GM23338 (cell line): ENCODE measurements around the gene MMP1. TPM values are rescaled to one million over a fixed set of nuclear protein-coding genes. Genes with fewer than 3 reads are reported as not detected.

Experiments used
- ATAC-seq: fragments of 200-7000 bp; cut with Tn5 transposase; 3 replicates; pipeline ENCODE4 v1.9.1; 2020
- DNase-seq: peaks from one replicate; pipeline ENCODE4 v3.0.0-alpha.2; 2015; ENCODE audit warnings: low spot score
- H2AFZ ChIP-seq: fragments of 200-600 bp; sonication (generic); 2 replicates; pipeline ENCODE4 v1.8.0; 2016; ENCODE audit warnings: antibody characterized with exemption, mild to moderate bottlenecking, moderate library complexity
- H3F3A ChIP-seq: fragments of 200-600 bp; sonication (generic); replicated peaks from 2 replicates; pipeline ENCODE4 v1.8.0; 2017; ENCODE audit warnings: antibody characterized with exemption, mixed run types, low read depth
- H3K27ac ChIP-seq: fragments of 200-600 bp; sonication (generic); 2 replicates; pipeline ENCODE4 v1.6.1; 2016; ENCODE audit warnings: low read depth
- H3K27me3 ChIP-seq: fragments of 200-600 bp; sonication (generic); 2 replicates; pipeline ENCODE4 v1.8.0; 2016; ENCODE audit warnings: mild to moderate bottlenecking, mixed run types, moderate library complexity; ENCODE audit not compliant: insufficient read depth
- H3K36me3 ChIP-seq: fragments of 200-600 bp; sonication (generic); 2 replicates; pipeline ENCODE4 v1.8.0; 2016; ENCODE audit warnings: mild to moderate bottlenecking; ENCODE audit not compliant: insufficient read depth
- H3K4me1 ChIP-seq: fragments of 200-600 bp; sonication (generic); 2 replicates; pipeline ENCODE4 v1.8.0; 2016; ENCODE audit warnings: mild to moderate bottlenecking, moderate library complexity; ENCODE audit not compliant: insufficient read depth
- H3K4me2 ChIP-seq: fragments of 200-600 bp; sonication (generic); 2 replicates; pipeline ENCODE4 v1.7.1; 2017; ENCODE audit warnings: mixed run types
- H3K4me3 ChIP-seq: fragments of 200-600 bp; sonication (generic); 2 replicates; pipeline ENCODE4 v1.6.1; 2016; ENCODE audit warnings: mixed run types
- H3K79me2 ChIP-seq: fragments of 200-600 bp; sonication (generic); replicated peaks from 2 replicates; pipeline ENCODE4 v1.8.0; 2017; ENCODE audit warnings: mild to moderate bottlenecking; ENCODE audit not compliant: insufficient read depth
- H3K9me2 ChIP-seq: fragments of 200-600 bp; sonication (generic); 2 replicates; pipeline ENCODE4 v1.8.0; 2017; ENCODE audit not compliant: insufficient read depth
- H4K20me1 ChIP-seq: fragments of 200-600 bp; sonication (generic); replicated peaks from 2 replicates; pipeline ENCODE4 v1.8.0; 2017; ENCODE audit warnings: mild to moderate bottlenecking; ENCODE audit not compliant: insufficient read depth
- H3K27ac Mint-ChIP-seq: 2 replicates; pipeline ENCODE4 v1.8.0; 2020; ENCODE audit warnings: inconsistent platforms, mild to moderate bottlenecking, moderate library complexity, mixed read lengths
- H3K27me3 Mint-ChIP-seq: 3 replicates; pipeline ENCODE4 v1.8.0; 2022; ENCODE audit warnings: low read depth, mild to moderate bottlenecking, moderate library complexity, mixed read lengths, inconsistent platforms; ENCODE audit not compliant: insufficient read depth, poor library complexity
- H3K36me3 Mint-ChIP-seq: 3 replicates; pipeline ENCODE4 v1.8.0; 2021; ENCODE audit warnings: low read depth, mild to moderate bottlenecking, inconsistent platforms, moderate library complexity, mixed read lengths
- H3K4me1 Mint-ChIP-seq: 3 replicates; pipeline ENCODE4 v1.8.0; 2020; ENCODE audit warnings: mild to moderate bottlenecking, inconsistent platforms, mixed read lengths
- H3K4me3 Mint-ChIP-seq: 3 replicates; pipeline ENCODE4 v1.8.0; 2021; ENCODE audit warnings: moderate library complexity, mild to moderate bottlenecking, inconsistent platforms, mixed read lengths
- H3K9me3 Mint-ChIP-seq: 3 replicates; pipeline ENCODE4 v1.8.0; 2020; ENCODE audit warnings: moderate library complexity, mild to moderate bottlenecking, inconsistent platforms, mixed read lengths
- CREB1 ChIP-seq: fragments of 250-450 bp; sonication (Bioruptor Pico); IDR thresholded peaks from 2 replicates; pipeline ENCODE4 v1.5.0; 2020; ENCODE audit warnings: low read depth, mild to moderate bottlenecking, moderate library complexity
- ETS1 ChIP-seq: IDR thresholded peaks from 2 replicates; pipeline ENCODE4 v1.6.1; 2016; ENCODE audit warnings: antibody characterized with exemption
- EZH2 ChIP-seq: fragments of 200-600 bp; sonication (generic); IDR thresholded peaks from one replicate; pipeline ENCODE4 v1.8.0; 2017; ENCODE audit warnings: antibody characterized with exemption, mild to moderate bottlenecking, low read depth; ENCODE audit not compliant: unreplicated experiment
- EZH2phosphoT487 ChIP-seq: fragments of 200-600 bp; sonication (generic); IDR thresholded peaks from one replicate; pipeline ENCODE4 v1.8.1; 2018; ENCODE audit warnings: antibody characterized with exemption; ENCODE audit not compliant: unreplicated experiment
- JUNB ChIP-seq: IDR thresholded peaks from one replicate; pipeline ENCODE4 v1.6.1; 2016; ENCODE audit warnings: antibody characterized with exemption; ENCODE audit not compliant: unreplicated experiment
- NANOG ChIP-seq: IDR thresholded peaks from 2 replicates; pipeline ENCODE4 v1.6.1; 2016; ENCODE audit warnings: antibody characterized with exemption, borderline replicate concordance
- STAT1 ChIP-seq: IDR thresholded peaks from one replicate; pipeline ENCODE4 v1.6.1; 2016; ENCODE audit warnings: antibody characterized with exemption; ENCODE audit not compliant: unreplicated experiment
- ZNF114 ChIP-seq: fragments of 250-450 bp; sonication (Bioruptor Pico); IDR thresholded peaks from 2 replicates; pipeline ENCODE4 v1.5.0; 2020; ENCODE audit warnings: mild to moderate bottlenecking, moderate library complexity
- ZNF331 ChIP-seq: fragments of 250-450 bp; sonication (Bioruptor Pico); IDR thresholded peaks from 2 replicates; pipeline ENCODE4 v1.5.0; 2020; ENCODE audit warnings: low read depth, mild to moderate bottlenecking, moderate library complexity
- polyA plus RNA-seq: library from polyadenylated mRNA; unstranded; fragments of >200 nt; fragmentation: Nextera tagmentation; extraction: Ambion mirVana; gene quantifications from 2 replicates; pipeline ENCODE4 v1.2.1, GENCODE V29; 2016
- total RNA-seq: library from RNA; depleted of rRNA; stranded (reverse); fragments of >200 nt; shearing (Covaris generic); gene quantifications from 2 replicates; pipeline ENCODE4 v1.2.3, GENCODE V29; 2014
- TF ChIP-seq, protein P1 (sequence below): fragments of 250-450 bp; sonication (Bioruptor Pico); IDR thresholded peaks from 2 replicates; pipeline ENCODE4 v1.5.0; 2020; ENCODE audit warnings: mild to moderate bottlenecking, moderate library complexity
- TF ChIP-seq, protein P2 (sequence below), 2 experiments: fragments of 200-600 bp in 1 of 2; sonication (generic) in 1 of 2; conservative IDR thresholded peaks; 2 replicates each; pipeline versions ENCODE4 v1.5.1 to v1.6.1; 2016 to 2017; ENCODE audit warnings: antibody characterized with exemption in 2 of 2, low read depth in 2 of 2, mild to moderate bottlenecking in 2 of 2, moderate library complexity in 1 of 2

The MMP1 gene
- total and polyA plus RNA-seq, 2 experiments from 2014 or later = not detected

DNA sequence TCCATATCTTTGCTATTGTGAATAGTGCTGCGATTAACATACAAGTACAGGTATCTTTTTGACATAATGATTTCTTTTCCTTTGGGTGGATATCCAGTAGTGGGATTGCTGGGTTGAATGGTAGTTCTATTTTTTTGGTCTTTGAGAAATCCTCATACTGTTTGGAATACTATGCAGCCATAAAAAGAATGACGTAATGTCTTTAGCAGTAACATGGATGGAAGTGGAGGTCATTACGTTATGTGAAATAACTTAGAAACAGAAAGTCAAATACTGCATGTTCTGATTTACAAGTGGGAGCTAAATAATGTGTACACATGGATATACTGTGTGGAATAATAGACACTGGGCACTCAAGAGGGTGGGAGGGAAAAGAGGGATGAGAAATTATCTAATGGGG, 13.6 kb downstream of the MMP1 start (continued):
- TF ChIP-seq, protein P1, sequence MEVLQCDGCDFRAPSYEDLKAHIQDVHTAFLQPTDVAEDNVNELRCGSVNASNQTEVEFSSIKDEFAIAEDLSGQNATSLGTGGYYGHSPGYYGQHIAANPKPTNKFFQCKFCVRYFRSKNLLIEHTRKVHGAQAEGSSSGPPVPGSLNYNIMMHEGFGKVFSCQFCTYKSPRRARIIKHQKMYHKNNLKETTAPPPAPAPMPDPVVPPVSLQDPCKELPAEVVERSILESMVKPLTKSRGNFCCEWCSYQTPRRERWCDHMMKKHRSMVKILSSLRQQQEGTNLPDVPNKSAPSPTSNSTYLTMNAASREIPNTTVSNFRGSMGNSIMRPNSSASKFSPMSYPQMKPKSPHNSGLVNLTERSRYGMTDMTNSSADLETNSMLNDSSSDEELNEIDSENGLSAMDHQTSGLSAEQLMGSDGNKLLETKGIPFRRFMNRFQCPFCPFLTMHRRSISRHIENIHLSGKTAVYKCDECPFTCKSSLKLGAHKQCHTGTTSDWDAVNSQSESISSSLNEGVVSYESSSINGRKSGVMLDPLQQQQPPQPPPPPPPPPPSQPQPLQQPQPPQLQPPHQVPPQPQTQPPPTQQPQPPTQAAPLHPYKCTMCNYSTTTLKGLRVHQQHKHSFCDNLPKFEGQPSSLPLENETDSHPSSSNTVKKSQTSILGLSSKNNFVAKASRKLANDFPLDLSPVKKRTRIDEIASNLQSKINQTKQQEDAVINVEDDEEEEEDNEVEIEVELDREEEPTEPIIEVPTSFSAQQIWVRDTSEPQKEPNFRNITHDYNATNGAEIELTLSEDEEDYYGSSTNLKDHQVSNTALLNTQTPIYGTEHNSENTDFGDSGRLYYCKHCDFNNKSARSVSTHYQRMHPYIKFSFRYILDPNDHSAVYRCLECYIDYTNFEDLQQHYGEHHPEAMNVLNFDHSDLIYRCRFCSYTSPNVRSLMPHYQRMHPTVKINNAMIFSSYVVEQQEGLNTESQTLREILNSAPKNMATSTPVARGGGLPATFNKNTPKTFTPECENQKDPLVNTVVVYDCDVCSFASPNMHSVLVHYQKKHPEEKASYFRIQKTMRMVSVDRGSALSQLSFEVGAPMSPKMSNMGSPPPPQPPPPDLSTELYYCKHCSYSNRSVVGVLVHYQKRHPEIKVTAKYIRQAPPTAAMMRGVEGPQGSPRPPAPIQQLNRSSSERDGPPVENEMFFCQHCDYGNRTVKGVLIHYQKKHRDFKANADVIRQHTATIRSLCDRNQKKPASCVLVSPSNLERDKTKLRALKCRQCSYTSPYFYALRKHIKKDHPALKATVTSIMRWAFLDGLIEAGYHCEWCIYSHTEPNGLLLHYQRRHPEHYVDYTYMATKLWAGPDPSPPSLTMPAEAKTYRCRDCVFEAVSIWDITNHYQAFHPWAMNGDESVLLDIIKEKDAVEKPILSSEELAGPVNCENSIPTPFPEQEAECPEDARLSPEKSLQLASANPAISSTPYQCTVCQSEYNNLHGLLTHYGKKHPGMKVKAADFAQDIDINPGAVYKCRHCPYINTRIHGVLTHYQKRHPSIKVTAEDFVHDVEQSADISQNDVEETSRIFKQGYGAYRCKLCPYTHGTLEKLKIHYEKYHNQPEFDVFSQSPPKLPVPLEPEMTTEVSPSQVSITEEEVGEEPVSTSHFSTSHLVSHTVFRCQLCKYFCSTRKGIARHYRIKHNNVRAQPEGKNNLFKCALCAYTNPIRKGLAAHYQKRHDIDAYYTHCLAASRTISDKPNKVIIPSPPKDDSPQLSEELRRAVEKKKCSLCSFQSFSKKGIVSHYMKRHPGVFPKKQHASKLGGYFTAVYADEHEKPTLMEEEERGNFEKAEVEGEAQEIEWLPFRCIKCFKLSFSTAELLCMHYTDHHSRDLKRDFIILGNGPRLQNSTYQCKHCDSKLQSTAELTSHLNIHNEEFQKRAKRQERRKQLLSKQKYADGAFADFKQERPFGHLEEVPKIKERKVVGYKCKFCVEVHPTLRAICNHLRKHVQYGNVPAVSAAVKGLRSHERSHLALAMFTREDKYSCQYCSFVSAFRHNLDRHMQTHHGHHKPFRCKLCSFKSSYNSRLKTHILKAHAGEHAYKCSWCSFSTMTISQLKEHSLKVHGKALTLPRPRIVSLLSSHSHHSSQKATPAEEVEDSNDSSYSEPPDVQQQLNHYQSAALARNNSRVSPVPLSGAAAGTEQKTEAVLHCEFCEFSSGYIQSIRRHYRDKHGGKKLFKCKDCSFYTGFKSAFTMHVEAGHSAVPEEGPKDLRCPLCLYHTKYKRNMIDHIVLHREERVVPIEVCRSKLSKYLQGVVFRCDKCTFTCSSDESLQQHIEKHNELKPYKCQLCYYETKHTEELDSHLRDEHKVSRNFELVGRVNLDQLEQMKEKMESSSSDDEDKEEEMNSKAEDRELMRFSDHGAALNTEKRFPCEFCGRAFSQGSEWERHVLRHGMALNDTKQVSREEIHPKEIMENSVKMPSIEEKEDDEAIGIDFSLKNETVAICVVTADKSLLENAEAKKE (CRISPR knock-in tag) = no peak
- TF ChIP-seq EZH2 = no peak
- no peak for TF ChIP-seq ZNF114 (CRISPR knock-in tag)
- TF ChIP-seq ZNF331 (CRISPR knock-in tag) = no peak
- no peak for TF ChIP-seq CREB1 (CRISPR knock-in tag)
- TF ChIP-seq, protein P2, sequence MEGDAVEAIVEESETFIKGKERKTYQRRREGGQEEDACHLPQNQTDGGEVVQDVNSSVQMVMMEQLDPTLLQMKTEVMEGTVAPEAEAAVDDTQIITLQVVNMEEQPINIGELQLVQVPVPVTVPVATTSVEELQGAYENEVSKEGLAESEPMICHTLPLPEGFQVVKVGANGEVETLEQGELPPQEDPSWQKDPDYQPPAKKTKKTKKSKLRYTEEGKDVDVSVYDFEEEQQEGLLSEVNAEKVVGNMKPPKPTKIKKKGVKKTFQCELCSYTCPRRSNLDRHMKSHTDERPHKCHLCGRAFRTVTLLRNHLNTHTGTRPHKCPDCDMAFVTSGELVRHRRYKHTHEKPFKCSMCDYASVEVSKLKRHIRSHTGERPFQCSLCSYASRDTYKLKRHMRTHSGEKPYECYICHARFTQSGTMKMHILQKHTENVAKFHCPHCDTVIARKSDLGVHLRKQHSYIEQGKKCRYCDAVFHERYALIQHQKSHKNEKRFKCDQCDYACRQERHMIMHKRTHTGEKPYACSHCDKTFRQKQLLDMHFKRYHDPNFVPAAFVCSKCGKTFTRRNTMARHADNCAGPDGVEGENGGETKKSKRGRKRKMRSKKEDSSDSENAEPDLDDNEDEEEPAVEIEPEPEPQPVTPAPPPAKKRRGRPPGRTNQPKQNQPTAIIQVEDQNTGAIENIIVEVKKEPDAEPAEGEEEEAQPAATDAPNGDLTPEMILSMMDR (conservative IDR thresholded peaks at IDR 0.05; ENCODE audit: low read depth in 2 of 2) = no peak

GRCh38 chr11:102783720-102784119, 14.2 kb downstream of the MMP1 start:
- H3K27ac Mint-ChIP-seq = no peak overlapping the region
- no peaks in the 10 kb centered on the region for H3K27me3 ChIP-seq
- no peaks in the 10 kb centered on the region for H3K27me3 Mint-ChIP-seq
- H2AFZ ChIP-seq = no peak overlapping the region
- no peaks in the 10 kb centered on the region for H3K9me3 Mint-ChIP-seq
- no peak overlapping the region for H3K4me3 Mint-ChIP-seq
- ATAC-seq (no peak), DNase-seq (no peak)
- no peaks in the 10 kb centered on the region for H3K79me2 ChIP-seq
- H3F3A ChIP-seq = no peaks in the 10 kb centered on the region
- no peaks in the 10 kb centered on the region for H3K9me2 ChIP-seq
- H3K4me1 Mint-ChIP-seq = peaks cover 13% of the 10 kb centered on the region; the same call in 2 of the 3 replicates
- H4K20me1 ChIP-seq = no peaks in the 10 kb centered on the region
- peaks cover 11% of the 10 kb centered on the region for H3K4me1 ChIP-seq
- H3K36me3 ChIP-seq = no peaks in the 10 kb centered on the region
- H3K4me3 ChIP-seq = no peak overlapping the region
- H3K4me2 ChIP-seq = no peak overlapping the region
- H3K36me3 Mint-ChIP-seq = no peaks in the 10 kb centered on the region
- no peak overlapping the region for H3K27ac ChIP-seq
- TF ChIP-seq EZH2phosphoT487 = no peak
- TF ChIP-seq CREB1 (CRISPR knock-in tag) = no peak
- no peak for TF ChIP-seq NANOG
- no peak for TF ChIP-seq JUNB
- TF ChIP-seq, protein P2 (conservative IDR thresholded peaks at IDR 0.05; ENCODE audit: low read depth in 2 of 2) = no peak
- no peak for TF ChIP-seq ZNF331 (CRISPR knock-in tag)
- TF ChIP-seq ETS1 = no peak
- no peak for TF ChIP-seq STAT1
